Measurements from ENCODE around the gene SAP30BP. TPM values are rescaled to one million over a fixed set of nuclear protein-coding genes. Genes with fewer than 3 reads are reported as not detected.

Gene SAP30BP
- total RNA-seq, 1 experiment from 2014 or later, result 52.9 TPM

GRCh38 chr17:75752405-75752709 lies 85.2 kb downstream of the SAP30BP start:
- no peak for DNase-seq
- peaks cover 2% of the 10 kb centered on the region; the same call in 1 of the 2 replicates for H3K27me3 ChIP-seq (ENCODE audit: control insufficient read depth, insufficient read depth, low read length)
- no peaks in the 10 kb centered on the region for H3K36me3 ChIP-seq (replicated peaks; ENCODE audit: control insufficient read depth, insufficient read depth, low read length)
- H3K4me3 ChIP-seq (ENCODE audit: insufficient read depth, low read depth, low read length), result no peak overlapping the region

GRCh38 chr17:75752802-75753513 lies 85.8 kb downstream of the SAP30BP start:
- Histone ChIP-seq H3K27me3 (ENCODE audit: control insufficient read depth, insufficient read depth, low read length) (peaks cover 2% of the 10 kb centered on the region; the same call in 1 of the 2 replicates), H3K36me3 (replicated peaks; ENCODE audit: control insufficient read depth, insufficient read depth, low read length) (no peaks in the 10 kb centered on the region), H3K4me3 (ENCODE audit: insufficient read depth, low read depth, low read length) (peak overlapping the region; percentile 50)
- DNase-seq, result peak; percentile 76

GRCh38 chr17:75753514-75754377 lies 86.6 kb downstream of the SAP30BP start:
- H3K4me3 ChIP-seq (ENCODE audit: insufficient read depth, low read depth, low read length), result peak overlapping the region; percentile 50
- no peaks in the 10 kb centered on the region for H3K36me3 ChIP-seq (replicated peaks; ENCODE audit: control insufficient read depth, insufficient read depth, low read length)
- peak; percentile 97 for DNase-seq
- H3K27me3 ChIP-seq (ENCODE audit: control insufficient read depth, insufficient read depth, low read length), result peaks cover 2% of the 10 kb centered on the region; the same call in 1 of the 2 replicates

GRCh38 chr17:75754378-75755204 lies 87.5 kb downstream of the SAP30BP start:
- peak; percentile 75 for DNase-seq
- no peak overlapping the region for H3K4me3 ChIP-seq (ENCODE audit: insufficient read depth, low read depth, low read length)

GRCh38 chr17:75755205-75755901 lies 88.2 kb downstream of the SAP30BP start:
- DNase-seq, result peak; percentile 70
- H3K27me3 ChIP-seq (ENCODE audit: control insufficient read depth, insufficient read depth, low read length), result peaks cover 2% of the 10 kb centered on the region; the same call in 1 of the 2 replicates
- no peak overlapping the region for H3K4me3 ChIP-seq (ENCODE audit: insufficient read depth, low read depth, low read length)
- no peaks in the 10 kb centered on the region for H3K36me3 ChIP-seq (replicated peaks; ENCODE audit: control insufficient read depth, insufficient read depth, low read length)

More at GRCh38 chr17:75754378-75755204, 87.5 kb downstream of the SAP30BP start:
- peaks cover 2% of the 10 kb centered on the region; the same call in 1 of the 2 replicates for H3K27me3 ChIP-seq (ENCODE audit: control insufficient read depth, insufficient read depth, low read length)
- no peaks in the 10 kb centered on the region for H3K36me3 ChIP-seq (replicated peaks; ENCODE audit: control insufficient read depth, insufficient read depth, low read length)

GRCh38 chr17:75755990-75756389 lies 88.9 kb downstream of the SAP30BP start:
- no peak overlapping the region for H3K4me3 ChIP-seq (ENCODE audit: insufficient read depth, low read depth, low read length)
- DNase-seq, result no peak
- H3K36me3 ChIP-seq (replicated peaks; ENCODE audit: control insufficient read depth, insufficient read depth, low read length), result no peaks in the 10 kb centered on the region
- H3K27me3 ChIP-seq (ENCODE audit: control insufficient read depth, insufficient read depth, low read length), result peaks cover 2% of the 10 kb centered on the region; the same call in 1 of the 2 replicates

- H3K36me3 ChIP-seq (replicated peaks; ENCODE audit: control insufficient read depth, insufficient read depth, low read length), result no peaks in the 10 kb centered on the region
- no peak overlapping the region for H3K4me3 ChIP-seq (ENCODE audit: insufficient read depth, low read depth, low read length)
- H3K27me3 ChIP-seq (ENCODE audit: control insufficient read depth, insufficient read depth, low read length), result peaks cover 2% of the 10 kb centered on the region; the same call in 1 of the 2 replicates
- peak; percentile 47 for DNase-seq
Measured at GRCh38 chr17:75756451-75757085, 89.4 kb downstream of the SAP30BP start.

GRCh38 chr17:75757086-75757681 lies 90.0 kb downstream of the SAP30BP start:
- Histone ChIP-seq H3K4me3 (ENCODE audit: insufficient read depth, low read depth, low read length) (no peak overlapping the region), H3K36me3 (replicated peaks; ENCODE audit: control insufficient read depth, insufficient read depth, low read length) (no peaks in the 10 kb centered on the region), H3K27me3 (ENCODE audit: control insufficient read depth, insufficient read depth, low read length) (peaks cover 2% of the 10 kb centered on the region; the same call in 1 of the 2 replicates)
- peak; percentile 22 for DNase-seq

Other genes with a start within 250 kb of the SAP30BP start
- 58.2 and 76.8 TPM in 2 replicates for gene TMEM94, start 210.7 kb upstream of the SAP30BP start, total RNA-seq (2014; rRNA removed; shearing (Covaris generic))
- gene CASKIN2, start 151.8 kb upstream of the SAP30BP start, total RNA-seq (2014; rRNA removed; shearing (Covaris generic)), result 11.8 and 13.1 TPM in 2 replicates
- 45.2 and 49.4 TPM in 2 replicates for gene TSEN54, start 150.8 kb upstream of the SAP30BP start, total RNA-seq (2014; rRNA removed; shearing (Covaris generic))
- 41.5 and 49.2 TPM in 2 replicates for gene LLGL2, start 141.6 kb upstream of the SAP30BP start, total RNA-seq (2014; rRNA removed; shearing (Covaris generic))
- gene MYO15B, start 79.5 kb upstream of the SAP30BP start, total RNA-seq (2014; rRNA removed; shearing (Covaris generic)), result 9.9 and 14.6 TPM in 2 replicates
- 0.11 TPM in 1 of 2 replicates, not detected in the other for gene SMIM5, start 33.9 kb upstream of the SAP30BP start, total RNA-seq (2014; rRNA removed; shearing (Covaris generic))
- 36.3 and 40.0 TPM in 2 replicates for gene RECQL5, start 184 bp upstream of the SAP30BP start, total RNA-seq (2014; rRNA removed; shearing (Covaris generic))
- 0.28 and 0.70 TPM in 2 replicates for gene ITGB4, start 54.1 kb downstream of the SAP30BP start, total RNA-seq (2014; rRNA removed; shearing (Covaris generic))
- gene GALK1, start 97.9 kb downstream of the SAP30BP start, total RNA-seq (2014; rRNA removed; shearing (Covaris generic)), result 43.4 and 47.2 TPM in 2 replicates
- 17.9 and 21.7 TPM in 2 replicates for gene UNK, start 117.5 kb downstream of the SAP30BP start, total RNA-seq (2014; rRNA removed; shearing (Covaris generic))
- 4.2 and 7.2 TPM in 2 replicates for gene UNC13D, start 177.1 kb downstream of the SAP30BP start, total RNA-seq (2014; rRNA removed; shearing (Covaris generic))
- 44.8 and 48.2 TPM in 2 replicates for gene WBP2, start 188.0 kb downstream of the SAP30BP start, total RNA-seq (2014; rRNA removed; shearing (Covaris generic))
- gene TRIM47, start 211.2 kb downstream of the SAP30BP start, total RNA-seq (2014; rRNA removed; shearing (Covaris generic)), result 8.5 and 14.1 TPM in 2 replicates
- gene TRIM65, start 229.6 kb downstream of the SAP30BP start, total RNA-seq (2014; rRNA removed; shearing (Covaris generic)), result 66.4 and 69.4 TPM in 2 replicates
- 100 and 125 TPM in 2 replicates for gene MRPL38, start 237.5 kb downstream of the SAP30BP start, total RNA-seq (2014; rRNA removed; shearing (Covaris generic))

Measured in H7 (cell line).